NCI-H1694 treated with DMSO at 0.1 percent for 48 hours (cell line): ENCODE data around the gene ANKRD36B.
"Not testable (repeated sequence)": the region's sequence is repeated elsewhere in the genome, so short reads cannot be mapped to it uniquely, and the experiment has no call there.

ENCODE experiments used
- DNase-seq: peaks from one replicate; lab custom pipeline; 2025; lab: John Stamatoyannopoulos, UW

The ANKRD36B gene

GRCh38 chr2:97589598-97590510, at the start of gene ANKRD36B:
ANKRD36B (minus strand) TSS chr2:97589877; CDS start chr2:97589685, 192 bp downstream.
- not testable (repeated sequence) for DNase-seq

- DNase-seq, result not testable (repeated sequence)
Measured at GRCh38 chr2:97626049-97626430, 36.4 kb upstream of the ANKRD36B start.

- DNase-seq, result not testable (repeated sequence)
Measured at GRCh38 chr2:97625354-97626048, 35.8 kb upstream of the ANKRD36B start.

GRCh38 chr2:97622976-97623375, 33.3 kb upstream of the ANKRD36B start:
- not testable (repeated sequence) for DNase-seq

- DNase-seq, result not testable (repeated sequence)
Measured at GRCh38 chr2:97620492-97620891, 30.8 kb upstream of the ANKRD36B start.

- DNase-seq, result not testable (repeated sequence)
Measured at GRCh38 chr2:97618939-97619827, 29.5 kb upstream of the ANKRD36B start.

GRCh38 chr2:97617911-97618310, 28.2 kb upstream of the ANKRD36B start:
- no peak for DNase-seq

- DNase-seq, result not testable (repeated sequence)
Measured at GRCh38 chr2:97615746-97616145, 26.1 kb upstream of the ANKRD36B start.

GRCh38 chr2:97611895-97612294, 22.2 kb upstream of the ANKRD36B start:
- not testable (repeated sequence) for DNase-seq

- DNase-seq, result not testable (repeated sequence)
Measured at GRCh38 chr2:97608745-97609144, 19.1 kb upstream of the ANKRD36B start.

- not testable (repeated sequence) for DNase-seq
Measured at GRCh38 chr2:97605524-97606339, 16.1 kb upstream of the ANKRD36B start.

GRCh38 chr2:97605109-97605508, 15.4 kb upstream of the ANKRD36B start:
- DNase-seq, result not testable (repeated sequence)

GRCh38 chr2:97601537-97601936, 11.9 kb upstream of the ANKRD36B start:
- not testable (repeated sequence) for DNase-seq

GRCh38 chr2:97596180-97596579, 6.5 kb upstream of the ANKRD36B start:
- DNase-seq, result not testable (repeated sequence)

- not testable (repeated sequence) for DNase-seq
Measured at GRCh38 chr2:97593520-97593919, 3.8 kb upstream of the ANKRD36B start.

- DNase-seq, result not testable (repeated sequence)
Measured at GRCh38 chr2:97590515-97591394, 1.1 kb upstream of the ANKRD36B start.

- DNase-seq, result not testable (repeated sequence)
Measured at GRCh38 chr2:97589257-97589597, 450 bp downstream of the ANKRD36B start.

- DNase-seq, result not testable (repeated sequence)
Measured at GRCh38 chr2:97565674-97566073, 24.0 kb downstream of the ANKRD36B start.

GRCh38 chr2:97552406-97552805, 37.3 kb downstream of the ANKRD36B start:
- not testable (repeated sequence) for DNase-seq

- DNase-seq, result not testable (repeated sequence)
Measured at GRCh38 chr2:97550498-97550897, 39.2 kb downstream of the ANKRD36B start.
